Fibroblast of the aortic adventitia (primary cell): ENCODE measurements around the gene ANO9. TPM values are rescaled to one million over a fixed set of nuclear protein-coding genes. Genes with fewer than 3 reads are reported as not detected.

Source experiments
- DNase-seq: peaks from one replicate; pipeline ENCODE4 v3.0.0-alpha.2; 2010; ENCODE audit warnings: low read depth
- H3K4me3 ChIP-seq: 2 replicates; pipeline ENCODE4 v1.5.1; 2011; ENCODE audit warnings: low read depth, mild to moderate bottlenecking, control low read depth, low read length, moderate library complexity
- small RNA-seq: library from RNA; depleted of rRNA; stranded (forward); fragments of <200 nt; gene quantifications from one replicate; pipeline ENCODE3, GENCODE V24; 2012
- total RNA-seq: library from RNA; depleted of rRNA; stranded (reverse); fragments of >200 nt; gene quantifications from 2 replicates; pipeline ENCODE4 v1.2.3, GENCODE V29; 2012; ENCODE audit warnings: low replicate concordance
- TF ChIP-seq, protein P1 (sequence below): IDR thresholded peaks from 2 replicates; pipeline ENCODE4 v1.5.1; 2011; ENCODE audit warnings: mild to moderate bottlenecking, low read length, control low read depth, inconsistent platforms; ENCODE audit not compliant: insufficient read depth

ANO9 gene
- total RNA-seq, 1 donor: not detected

DNA sequence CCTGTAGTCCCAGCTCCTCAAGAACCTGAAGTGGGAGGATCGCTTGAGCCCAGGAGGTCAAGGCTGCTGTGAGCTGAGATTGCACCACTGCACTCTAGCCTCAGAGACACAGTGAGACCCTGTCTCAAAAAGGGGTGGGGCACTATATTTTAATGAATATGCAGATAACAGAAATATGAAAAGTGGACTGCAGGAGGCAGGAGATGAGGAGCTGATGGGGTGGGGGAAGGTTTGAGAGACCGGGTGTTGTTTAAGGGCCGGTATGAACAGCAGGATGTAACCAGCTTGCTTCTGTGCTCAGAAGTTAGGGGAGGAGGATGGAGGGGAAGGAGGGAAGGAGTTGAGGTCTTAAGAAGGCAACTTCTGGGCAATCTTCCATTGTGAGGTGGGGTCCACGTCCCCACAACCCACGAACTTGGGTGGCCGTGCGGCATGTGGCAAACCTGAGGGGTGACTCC, 73.8 kb downstream of the ANO9 start:
- H3K4me3 ChIP-seq: no peak overlapping the region
- DNase-seq: no peak
- TF ChIP-seq, protein P1, sequence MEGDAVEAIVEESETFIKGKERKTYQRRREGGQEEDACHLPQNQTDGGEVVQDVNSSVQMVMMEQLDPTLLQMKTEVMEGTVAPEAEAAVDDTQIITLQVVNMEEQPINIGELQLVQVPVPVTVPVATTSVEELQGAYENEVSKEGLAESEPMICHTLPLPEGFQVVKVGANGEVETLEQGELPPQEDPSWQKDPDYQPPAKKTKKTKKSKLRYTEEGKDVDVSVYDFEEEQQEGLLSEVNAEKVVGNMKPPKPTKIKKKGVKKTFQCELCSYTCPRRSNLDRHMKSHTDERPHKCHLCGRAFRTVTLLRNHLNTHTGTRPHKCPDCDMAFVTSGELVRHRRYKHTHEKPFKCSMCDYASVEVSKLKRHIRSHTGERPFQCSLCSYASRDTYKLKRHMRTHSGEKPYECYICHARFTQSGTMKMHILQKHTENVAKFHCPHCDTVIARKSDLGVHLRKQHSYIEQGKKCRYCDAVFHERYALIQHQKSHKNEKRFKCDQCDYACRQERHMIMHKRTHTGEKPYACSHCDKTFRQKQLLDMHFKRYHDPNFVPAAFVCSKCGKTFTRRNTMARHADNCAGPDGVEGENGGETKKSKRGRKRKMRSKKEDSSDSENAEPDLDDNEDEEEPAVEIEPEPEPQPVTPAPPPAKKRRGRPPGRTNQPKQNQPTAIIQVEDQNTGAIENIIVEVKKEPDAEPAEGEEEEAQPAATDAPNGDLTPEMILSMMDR: no peak

Small RNA genes within 50 kb of the gene (small RNA-seq; reads per million reads assigned to genes)
- gene RN7SL838P: not detected

Other genes starting within 250 kb of the ANO9 start
- not detected in 2 replicates for gene SCGB1C1, start 248.9 kb downstream of the ANO9 start, total RNA-seq
- gene BET1L, start 234.6 kb downstream of the ANO9 start, total RNA-seq: 9.6 and 16.2 TPM in 2 replicates
- gene RIC8A, start 234.3 kb downstream of the ANO9 start, total RNA-seq: 135 and 148 TPM in 2 replicates
- 4.2 and 8.2 TPM in 2 replicates for gene SIRT3, start 205.7 kb downstream of the ANO9 start, total RNA-seq
- 96.9 and 121 TPM in 2 replicates for gene PSMD13, start 205.0 kb downstream of the ANO9 start, total RNA-seq
- not detected in 2 replicates for gene NLRP6, start 163.6 kb downstream of the ANO9 start, total RNA-seq
- gene PGGHG, start 152.9 kb downstream of the ANO9 start, total RNA-seq: 5.3 and 6.9 TPM in 2 replicates
- gene IFITM5, start 142.5 kb downstream of the ANO9 start, total RNA-seq: not detected in 2 replicates
- gene IFITM2, start 134.2 kb downstream of the ANO9 start, total RNA-seq: 50.1 and 88.1 TPM in 2 replicates
- gene IFITM1, start 128.0 kb downstream of the ANO9 start, total RNA-seq: 20.9 and 24.2 TPM in 2 replicates
- 34.3 and 95.4 TPM in 2 replicates for gene IFITM3, start 121.2 kb downstream of the ANO9 start, total RNA-seq
- gene B4GALNT4, start 72.5 kb downstream of the ANO9 start, total RNA-seq: 1.5 and 1.9 TPM in 2 replicates
- gene PKP3, start 47.8 kb downstream of the ANO9 start, total RNA-seq: 1.3 and 5.6 TPM in 2 replicates
- 30.4 and 38.7 TPM in 2 replicates for gene SIGIRR, start 27.0 kb downstream of the ANO9 start, total RNA-seq
- 28.7 and 51.6 TPM in 2 replicates for gene PTDSS2, start 8.3 kb upstream of the ANO9 start, total RNA-seq
- gene RNH1, start 65.2 kb upstream of the ANO9 start, total RNA-seq: 388 and 436 TPM in 2 replicates
- gene HRAS, start 93.6 kb upstream of the ANO9 start, total RNA-seq: 34.6 and 44.4 TPM in 2 replicates
- 0.45 and 1.2 TPM in 2 replicates for gene LRRC56, start 95.5 kb upstream of the ANO9 start, total RNA-seq
- 0.36 TPM in 1 of 2 replicates, not detected in the other for gene LMNTD2, start 118.7 kb upstream of the ANO9 start, total RNA-seq
- gene RASSF7, start 119.0 kb upstream of the ANO9 start, total RNA-seq: 1.6 and 2.5 TPM in 2 replicates
- gene PHRF1, start 134.5 kb upstream of the ANO9 start, total RNA-seq: 27.6 and 37.5 TPM in 2 replicates
- gene IRF7, start 173.9 kb upstream of the ANO9 start, total RNA-seq: 6.5 and 6.8 TPM in 2 replicates
- gene CDHR5, start 182.9 kb upstream of the ANO9 start, total RNA-seq: not detected in 2 replicates
- gene SCT, start 185.2 kb upstream of the ANO9 start, total RNA-seq: not detected in 2 replicates
- gene DRD4, start 195.3 kb upstream of the ANO9 start, total RNA-seq: 0.09 and 0.16 TPM in 2 replicates